ENCODE measurements around the gene AGPS. TPM values are rescaled to one million over a fixed set of nuclear protein-coding genes. Genes with fewer than 3 reads are reported as not detected.
A peak's percentile ranks its signal among the peaks of the same experiment; 100 is the strongest.
"Not testable (repeated sequence)": the region's sequence is repeated elsewhere in the genome, so short reads cannot be mapped to it uniquely, and the experiment has no call there.

AGPS gene
- total RNA-seq, 1 experiment from 2014 or later, result 43.7 TPM

DNA sequence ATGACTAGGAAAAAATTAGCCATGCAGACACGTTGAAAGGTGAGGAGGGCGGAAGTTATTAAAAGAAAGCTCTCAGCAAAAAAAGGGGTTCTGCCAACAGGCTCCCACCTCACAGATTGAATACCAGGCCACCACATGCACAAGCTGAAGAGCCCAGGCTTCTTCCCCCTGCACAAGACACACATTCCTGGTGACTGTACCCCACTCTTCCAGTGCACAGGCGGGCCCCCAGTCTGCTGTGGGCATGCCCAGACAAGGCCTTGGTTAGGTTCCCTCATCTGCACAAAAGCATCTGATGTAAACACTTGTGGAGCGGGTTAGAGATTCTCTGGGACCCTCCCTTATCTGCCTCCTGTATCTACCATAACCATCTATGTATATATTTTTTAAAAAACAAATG lies 81.7 kb downstream of the AGPS start:
- DNase-seq (ENCODE audit: low read depth), result no peak

- peak; percentile 54 for DNase-seq (ENCODE audit: low read depth)
Observed at GRCh38 chr2:177474998-177475397, 82.4 kb downstream of the AGPS start.

DNA sequence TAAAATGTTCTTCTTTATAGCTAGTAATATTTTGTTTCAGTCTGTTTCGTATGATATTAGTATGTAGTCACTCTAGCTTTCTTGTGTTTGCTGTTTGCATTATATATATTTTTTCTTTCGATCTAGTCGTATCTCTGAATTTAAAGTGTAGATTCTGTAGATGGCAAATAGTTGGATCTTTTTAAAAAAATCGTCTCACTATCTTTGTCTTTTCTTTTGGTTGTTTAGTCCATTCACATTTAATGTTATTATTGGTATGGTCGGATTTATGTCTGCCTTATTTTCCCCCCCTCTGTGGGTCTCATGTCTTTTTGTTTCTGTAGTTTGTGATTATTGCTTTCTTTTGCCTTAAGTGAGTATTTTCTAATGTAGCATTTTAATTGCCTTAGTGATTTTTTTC lies 84.3 kb downstream of the AGPS start:
- DNase-seq (ENCODE audit: low read depth), result no peak

DNA sequence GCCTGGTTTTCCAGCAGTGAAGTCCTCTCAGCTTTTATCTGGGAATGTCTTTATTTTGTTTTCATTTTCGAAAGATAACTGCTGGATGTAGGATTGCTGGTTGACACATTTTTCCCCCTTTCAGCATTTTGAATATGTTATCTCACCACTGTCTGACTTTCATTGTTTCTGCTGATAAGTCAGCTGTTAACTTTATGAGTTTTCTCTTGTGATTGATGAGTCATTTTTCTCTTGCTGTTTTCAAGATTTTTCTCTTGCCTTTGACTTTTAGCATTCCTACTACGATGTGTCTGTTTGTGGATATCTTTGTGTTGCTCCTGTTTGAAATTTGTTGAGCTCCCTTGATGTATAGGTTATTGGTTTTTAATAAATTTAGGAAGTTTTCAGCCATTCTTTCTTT lies 85.5 kb downstream of the AGPS start:
- DNase-seq (ENCODE audit: low read depth), result no peak

GRCh38 chr2:177478907-177479306 lies 86.3 kb downstream of the AGPS start:
- DNase-seq (ENCODE audit: low read depth), result no peak

- no peak for DNase-seq (ENCODE audit: low read depth)
Observed at GRCh38 chr2:177482195-177482594, 89.6 kb downstream of the AGPS start.

GRCh38 chr2:177483531-177483930 lies 91.0 kb downstream of the AGPS start:
- no peak for DNase-seq (ENCODE audit: low read depth)

- no peak for DNase-seq (ENCODE audit: low read depth)
Observed at GRCh38 chr2:177484180-177484795, 91.7 kb downstream of the AGPS start.

GRCh38 chr2:177485657-177486056 lies 93.1 kb downstream of the AGPS start:
- DNase-seq (ENCODE audit: low read depth), result not testable (repeated sequence)

DNA sequence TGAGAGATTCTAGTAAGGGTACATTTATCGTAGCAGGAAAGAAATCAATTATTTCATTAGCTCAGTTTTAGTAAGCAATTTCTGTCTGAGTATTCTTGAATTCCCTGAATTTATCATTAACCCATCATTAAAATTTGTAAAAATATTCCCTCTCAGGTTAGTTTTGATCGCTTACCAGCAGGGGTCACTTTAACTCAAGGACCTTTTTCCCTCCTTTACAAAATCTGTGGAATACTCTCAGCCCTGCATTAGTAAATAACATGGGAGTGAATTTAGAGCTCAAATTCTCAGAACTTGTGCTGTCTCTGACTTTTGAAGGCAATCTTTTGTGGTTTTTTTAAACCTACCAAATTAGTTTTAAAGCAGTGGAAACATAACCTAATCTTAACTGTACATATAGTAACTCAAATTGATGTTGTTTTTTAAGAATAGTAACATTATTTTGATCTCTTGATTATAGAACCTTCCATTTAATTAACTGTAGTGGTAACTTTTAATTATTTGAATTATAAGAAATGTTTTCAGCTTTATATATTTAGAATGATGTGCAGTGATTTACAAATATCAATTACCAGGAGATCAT lies 97.2 kb downstream of the AGPS start:
- DNase-seq (ENCODE audit: low read depth), result peak; percentile 36

GRCh38 chr2:177495945-177496344 lies 103.4 kb downstream of the AGPS start:
- DNase-seq (ENCODE audit: low read depth), result no peak

DNA sequence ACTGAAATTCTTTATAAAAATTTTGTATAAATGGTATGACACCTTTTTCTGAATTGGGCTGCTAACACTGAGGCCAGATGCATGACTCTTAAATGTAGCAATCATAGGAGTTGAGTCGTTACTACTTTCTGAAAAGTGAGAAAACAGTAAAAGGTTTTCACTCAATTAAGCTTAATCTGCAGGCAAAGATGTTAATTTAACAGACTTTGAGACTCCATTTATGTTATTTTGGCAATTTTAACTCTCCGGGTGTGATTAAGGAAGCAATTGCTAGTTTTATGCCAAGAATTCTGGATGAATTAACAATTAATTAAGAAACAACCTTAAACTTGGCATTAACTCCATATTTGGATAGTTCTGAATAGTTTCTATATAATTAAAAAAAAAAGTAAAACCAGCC lies 104.3 kb downstream of the AGPS start:
- DNase-seq (ENCODE audit: low read depth), result no peak

- DNase-seq (ENCODE audit: low read depth), result no peak
Observed at GRCh38 chr2:177501186-177501585, 108.6 kb downstream of the AGPS start.

GRCh38 chr2:177506505-177506904 lies 113.9 kb downstream of the AGPS start:
- no peak for DNase-seq (ENCODE audit: low read depth)

- DNase-seq (ENCODE audit: low read depth), result no peak
Observed at GRCh38 chr2:177506998-177507397, 114.4 kb downstream of the AGPS start.

- DNase-seq (ENCODE audit: low read depth), result no peak
Observed at GRCh38 chr2:177516824-177517544, 124.4 kb downstream of the AGPS start.

DNA sequence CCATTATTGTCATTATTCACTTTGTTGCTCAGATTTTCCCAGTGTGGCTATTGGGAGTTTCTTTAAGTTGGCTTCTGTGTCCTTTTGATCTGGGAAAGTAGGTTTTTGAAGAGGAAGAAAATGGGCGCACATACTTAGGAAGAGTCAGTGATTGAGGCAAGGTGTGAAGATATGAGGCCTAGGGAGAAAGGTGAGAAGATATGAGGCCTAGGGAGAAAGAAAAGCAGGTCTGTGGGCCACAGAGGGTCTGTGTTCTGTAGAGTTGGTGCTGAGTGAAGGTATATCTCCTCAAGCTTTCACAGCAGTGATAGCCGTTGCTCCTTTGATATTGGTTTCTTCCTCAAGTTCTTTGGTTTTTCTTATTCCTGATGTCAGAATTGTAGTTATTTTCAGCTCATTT lies 126.2 kb downstream of the AGPS start:
- no peak for DNase-seq (ENCODE audit: low read depth)

DNA sequence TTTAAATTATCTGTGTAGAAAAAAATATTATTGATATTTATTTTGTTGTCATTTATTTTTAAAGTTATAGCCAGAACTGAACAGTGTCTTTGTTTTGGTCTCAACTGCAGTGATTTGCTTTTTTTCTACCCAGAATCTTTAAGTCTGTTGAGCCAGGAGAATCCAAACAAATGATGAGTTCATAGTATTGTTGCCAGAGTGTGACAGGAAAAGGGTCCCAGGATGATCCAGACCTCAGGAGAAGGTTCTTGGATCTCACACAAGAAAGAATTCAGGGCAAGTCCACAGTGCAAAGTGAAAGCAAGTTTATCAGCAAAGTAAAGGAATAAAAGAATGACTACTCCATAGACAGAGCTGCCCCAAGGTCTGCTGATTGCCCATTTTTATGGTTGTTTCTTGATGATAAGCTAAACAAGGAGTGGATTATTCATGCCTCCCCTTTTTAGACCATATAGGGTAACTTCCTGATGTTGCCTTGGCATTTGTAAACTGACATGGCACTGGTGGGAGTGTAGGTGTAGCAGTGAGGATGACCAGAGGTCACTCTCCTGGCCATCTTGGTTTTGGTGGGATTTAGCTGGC lies 127.1 kb downstream of the AGPS start:
- no peak for DNase-seq (ENCODE audit: low read depth)

- DNase-seq (ENCODE audit: low read depth), result no peak
Observed at GRCh38 chr2:177520324-177520723, 127.8 kb downstream of the AGPS start.

DNA sequence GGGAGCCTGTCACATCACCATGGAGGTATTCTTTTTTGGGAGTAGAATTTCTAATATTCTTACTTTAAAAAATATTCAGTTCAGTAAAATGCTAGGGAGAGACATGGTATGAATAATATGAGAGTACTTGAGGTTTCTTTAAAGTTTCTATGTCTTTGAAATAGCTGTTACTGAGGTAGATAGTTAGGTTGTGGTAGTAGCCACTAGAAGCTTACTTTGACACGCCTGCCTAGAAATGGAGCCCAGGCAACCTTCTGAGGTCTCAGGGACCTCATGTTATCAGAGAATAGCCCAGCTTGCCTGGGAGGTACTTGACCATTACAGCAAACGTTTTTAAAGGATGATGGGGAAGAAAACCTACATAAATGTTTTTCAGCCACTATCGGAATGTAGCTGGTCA lies 131.2 kb downstream of the AGPS start:
- DNase-seq (ENCODE audit: low read depth), result no peak

DNA sequence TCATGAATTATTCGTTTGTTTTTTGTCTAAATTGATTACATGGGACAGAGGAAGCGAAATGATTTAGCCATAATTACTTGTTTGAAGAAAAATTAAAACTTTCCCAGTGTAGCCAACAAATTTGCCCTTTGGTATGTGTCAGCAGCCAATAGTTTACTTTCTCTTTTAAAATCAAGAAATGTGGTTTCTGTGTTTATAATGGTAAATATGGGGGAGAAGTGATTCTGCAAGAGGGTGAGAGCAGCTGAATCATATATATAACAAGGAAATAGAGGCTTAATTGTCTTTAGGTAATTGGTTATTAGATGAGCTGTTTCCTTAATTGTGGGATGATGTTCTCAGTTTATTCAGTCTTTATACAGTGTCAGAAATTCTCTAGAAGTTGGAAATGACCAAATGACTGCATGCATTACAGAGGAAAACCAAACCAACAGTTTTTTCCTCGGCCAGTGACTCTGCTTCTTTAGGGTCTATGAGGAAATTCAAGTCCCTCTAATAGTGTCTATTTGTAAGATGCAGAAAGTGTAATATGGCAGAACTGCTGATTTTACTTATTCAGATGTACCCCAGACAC lies 132.9 kb downstream of the AGPS start:
- DNase-seq (ENCODE audit: low read depth), result no peak

GRCh38 chr2:177528351-177528933 lies 135.9 kb downstream of the AGPS start:
- DNase-seq (ENCODE audit: low read depth), result no peak
